ENCODE results near the gene NUP62.

DNA sequence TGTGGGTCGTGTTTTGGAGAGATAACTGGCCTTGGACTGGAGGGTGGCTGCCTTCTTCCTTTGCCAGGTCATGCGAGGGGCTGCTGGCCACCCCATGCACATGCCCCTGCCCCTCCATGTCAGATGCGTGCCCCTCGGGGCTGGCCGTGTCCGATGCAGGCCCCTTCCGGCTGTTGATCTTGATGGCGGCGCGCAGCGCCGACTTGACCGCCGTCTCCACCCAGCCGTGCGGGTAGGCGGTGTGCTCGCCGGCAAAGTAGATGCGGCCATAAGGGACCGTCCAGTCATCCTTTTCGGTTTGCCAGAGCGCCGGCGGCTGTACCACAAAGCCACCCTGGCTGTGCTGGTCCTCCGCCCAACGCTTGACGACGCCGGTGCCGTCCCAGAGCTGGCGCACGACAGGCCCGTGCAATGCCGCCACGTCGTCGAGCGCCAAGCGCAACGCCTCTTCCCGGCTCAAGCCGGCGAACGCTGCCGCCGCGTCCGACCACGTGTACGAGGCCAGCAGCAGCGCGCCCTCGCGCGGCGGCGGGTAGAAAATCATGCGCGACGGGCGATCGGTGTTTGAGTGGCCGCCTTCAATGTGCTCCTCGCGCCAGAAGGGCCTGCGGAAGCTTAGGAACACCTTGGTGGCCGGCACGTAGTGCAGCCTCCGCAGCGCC, 39.5 kb downstream of the NUP62 start:
- TF ChIP-seq, protein P1, sequence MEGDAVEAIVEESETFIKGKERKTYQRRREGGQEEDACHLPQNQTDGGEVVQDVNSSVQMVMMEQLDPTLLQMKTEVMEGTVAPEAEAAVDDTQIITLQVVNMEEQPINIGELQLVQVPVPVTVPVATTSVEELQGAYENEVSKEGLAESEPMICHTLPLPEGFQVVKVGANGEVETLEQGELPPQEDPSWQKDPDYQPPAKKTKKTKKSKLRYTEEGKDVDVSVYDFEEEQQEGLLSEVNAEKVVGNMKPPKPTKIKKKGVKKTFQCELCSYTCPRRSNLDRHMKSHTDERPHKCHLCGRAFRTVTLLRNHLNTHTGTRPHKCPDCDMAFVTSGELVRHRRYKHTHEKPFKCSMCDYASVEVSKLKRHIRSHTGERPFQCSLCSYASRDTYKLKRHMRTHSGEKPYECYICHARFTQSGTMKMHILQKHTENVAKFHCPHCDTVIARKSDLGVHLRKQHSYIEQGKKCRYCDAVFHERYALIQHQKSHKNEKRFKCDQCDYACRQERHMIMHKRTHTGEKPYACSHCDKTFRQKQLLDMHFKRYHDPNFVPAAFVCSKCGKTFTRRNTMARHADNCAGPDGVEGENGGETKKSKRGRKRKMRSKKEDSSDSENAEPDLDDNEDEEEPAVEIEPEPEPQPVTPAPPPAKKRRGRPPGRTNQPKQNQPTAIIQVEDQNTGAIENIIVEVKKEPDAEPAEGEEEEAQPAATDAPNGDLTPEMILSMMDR (IDR thresholded peaks at IDR 0.05 in 8 of 11, conservative IDR thresholded peaks at IDR 0.05 in 3 of 11), result peak; percentile 64 to 88 (median 83)
- peak; percentile 75 to 91 (median 79) for TF ChIP-seq POLR2AphosphoS5 (IDR thresholded peaks at IDR 0.05)
- TF ChIP-seq POLR2A (IDR thresholded peaks at IDR 0.05), result no peak

Measured in spleen (tissue), 7 donors.